GM21717 (cell line): ENCODE data around the gene TAS1R1.

ENCODE experiments used
- ATAC-seq: cut with Tn5 transposase; IDR thresholded peaks from one replicate; pipeline ENCODE4 v1.9.1; 2021; ENCODE audit warnings: mild to moderate bottlenecking, moderate library complexity; ENCODE audit not compliant: unreplicated experiment

Gene TAS1R1

GRCh38 chr1:6554907-6555778 is at the start of gene TAS1R1:
Gene TAS1R1, plus strand, starts transcription at chr1:6555307. Its CDS starts 67 bp downstream, at chr1:6555374.
- ATAC-seq, result no peak

DNA sequence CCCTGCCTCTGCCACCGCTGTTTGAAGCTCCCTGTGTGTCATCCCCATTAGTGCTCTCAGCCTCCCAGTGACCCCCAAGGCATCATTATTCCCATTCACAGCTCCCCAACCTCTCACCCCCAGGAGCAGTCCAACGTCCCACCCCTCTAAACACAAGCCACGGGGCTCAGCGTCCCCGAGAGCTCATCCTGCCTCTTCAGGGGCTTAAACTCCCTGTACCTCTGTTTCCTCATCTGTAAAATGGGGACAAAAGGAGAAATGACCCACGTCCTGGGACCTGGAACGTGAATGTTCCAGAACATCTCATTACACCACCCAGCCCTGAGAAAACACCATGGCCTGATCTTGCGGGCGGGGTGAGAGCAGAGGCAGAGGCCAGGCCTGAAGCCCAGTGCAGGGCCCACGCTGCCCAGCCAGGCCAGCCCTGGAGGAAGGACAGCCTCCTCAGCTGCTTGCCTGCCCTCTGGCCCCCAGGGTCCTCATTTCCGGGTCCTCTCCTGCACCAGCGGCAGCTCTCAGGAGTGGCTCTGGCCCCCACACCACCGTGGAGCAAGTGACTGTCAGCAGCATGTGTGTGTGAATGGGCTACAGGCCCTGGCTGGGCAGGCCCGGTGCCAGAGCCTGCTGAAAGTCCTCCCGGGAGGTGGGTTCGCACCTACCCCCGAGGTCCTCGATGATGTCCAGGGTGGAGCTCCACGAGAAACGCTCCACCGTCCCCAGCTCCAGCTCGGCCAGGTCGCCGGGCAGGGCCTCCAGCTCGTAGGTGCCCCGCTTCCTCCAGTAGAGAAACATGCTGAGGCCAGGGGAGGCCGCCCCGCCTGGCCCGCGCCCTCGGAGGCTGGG is 49.5 kb upstream of the TAS1R1 start:
- ATAC-seq, result no peak

GRCh38 chr1:6506210-6507036 is 48.7 kb upstream of the TAS1R1 start:
- no peak for ATAC-seq

DNA sequence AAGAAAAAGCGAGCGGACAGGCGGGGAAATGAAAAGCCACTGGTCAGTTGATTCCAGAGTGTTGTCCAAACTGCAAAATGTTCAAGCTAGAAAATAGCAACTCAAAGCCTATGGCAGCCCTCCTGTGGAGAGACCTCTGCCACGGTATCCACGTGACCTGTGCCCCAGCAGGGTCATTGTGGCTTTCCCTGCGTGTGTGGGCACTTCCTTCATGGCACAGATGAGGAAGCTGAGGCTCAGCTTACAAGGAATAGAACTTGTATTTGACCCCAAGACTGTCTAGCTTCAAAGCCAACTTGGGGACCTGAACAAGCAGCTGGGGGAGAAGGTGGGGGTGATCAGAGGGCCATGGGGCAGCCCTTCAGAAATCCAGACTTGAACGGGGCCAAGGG is 48.1 kb upstream of the TAS1R1 start:
- ATAC-seq, result no peak

DNA sequence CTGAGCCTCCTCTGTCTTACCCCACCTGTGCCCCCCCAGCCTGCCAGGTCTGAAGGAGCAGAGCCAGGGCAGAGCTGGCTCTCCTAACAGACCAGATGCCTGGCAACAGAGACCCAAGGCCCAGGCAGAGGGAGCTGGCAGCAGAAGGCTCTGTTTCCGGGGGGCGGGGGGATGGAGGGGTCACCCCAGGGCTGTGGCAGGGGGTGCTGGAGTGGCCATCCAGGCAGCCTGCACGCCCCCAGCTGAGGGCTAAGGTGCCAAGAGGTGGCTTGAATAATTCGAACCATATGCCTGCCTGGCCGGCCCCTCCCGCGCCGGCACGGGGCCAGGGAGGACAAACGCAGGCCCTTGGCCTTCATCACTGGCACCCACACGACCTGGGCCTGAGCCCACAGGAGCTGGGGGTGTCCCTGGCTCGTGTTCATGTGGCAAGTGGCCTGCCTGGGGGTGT is 47.6 kb upstream of the TAS1R1 start:
- no peak for ATAC-seq

DNA sequence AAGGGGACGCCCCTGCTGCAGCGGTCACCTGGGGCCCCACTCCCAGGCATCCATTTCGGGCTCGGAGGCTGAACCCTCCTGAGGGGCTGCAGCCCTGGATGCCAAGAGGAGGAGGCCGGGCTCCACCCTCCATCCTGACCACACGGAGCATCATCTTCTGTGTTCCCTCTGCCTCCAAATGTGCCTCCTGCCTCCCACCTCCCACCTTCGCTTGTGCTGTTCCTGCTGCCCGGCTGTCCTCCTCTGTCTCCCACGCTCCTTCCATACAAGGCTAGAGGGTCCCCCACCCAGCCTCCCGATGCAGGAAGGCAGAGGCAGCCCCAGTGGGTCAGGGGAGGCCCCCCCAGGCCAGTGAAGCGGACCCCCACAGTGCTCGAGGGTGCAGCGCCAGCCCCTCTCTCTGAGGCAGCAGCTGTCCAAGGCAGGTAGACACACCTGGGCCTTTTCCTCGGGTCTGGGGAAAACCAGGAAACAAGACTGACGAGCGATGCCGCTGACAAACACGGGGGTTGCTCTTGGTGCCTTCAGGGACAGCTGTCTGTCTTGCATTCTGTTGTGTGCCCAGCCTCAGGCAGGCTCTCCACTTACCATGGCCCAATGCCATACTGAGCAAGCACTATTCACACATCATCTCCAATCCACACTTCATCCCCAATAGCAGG is 46.8 kb upstream of the TAS1R1 start:
- ATAC-seq, result no peak

- no peak for ATAC-seq
Observed at GRCh38 chr1:6508816-6509189, 46.3 kb upstream of the TAS1R1 start.

DNA sequence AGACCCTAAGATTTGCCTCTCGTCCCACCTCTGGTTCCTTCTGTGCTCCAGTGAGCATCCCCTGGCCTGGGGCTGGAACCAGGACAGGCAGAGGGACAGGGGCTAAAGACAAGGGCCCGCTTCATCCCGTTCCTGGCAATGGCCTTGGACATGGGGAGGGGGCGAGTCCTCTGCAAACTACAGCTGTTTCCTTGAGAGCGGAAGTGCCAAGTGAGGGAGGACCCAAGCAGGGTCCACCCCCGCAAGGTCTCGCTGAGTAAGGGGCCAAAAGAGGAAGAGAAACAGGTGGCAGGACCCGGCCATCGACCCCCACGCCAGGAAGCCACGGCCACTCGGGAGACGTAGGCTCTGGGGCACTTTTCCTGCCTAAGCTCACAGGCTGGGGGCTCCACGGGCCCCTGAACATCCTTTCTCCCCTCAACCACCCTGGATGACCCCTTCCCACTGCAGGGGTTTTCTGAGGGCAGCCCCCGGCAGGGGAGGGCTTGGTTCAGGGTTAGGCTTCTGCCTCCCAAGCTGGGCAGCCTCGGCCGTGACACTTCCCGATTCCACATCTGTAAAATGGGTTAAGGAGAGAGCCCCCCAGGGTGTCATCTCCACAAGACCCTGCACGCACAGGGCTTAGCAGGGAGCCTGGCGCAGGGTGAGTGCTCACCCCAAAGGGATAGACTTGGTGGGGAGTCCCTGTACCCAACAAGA is 45.7 kb upstream of the TAS1R1 start:
- no peak for ATAC-seq

DNA sequence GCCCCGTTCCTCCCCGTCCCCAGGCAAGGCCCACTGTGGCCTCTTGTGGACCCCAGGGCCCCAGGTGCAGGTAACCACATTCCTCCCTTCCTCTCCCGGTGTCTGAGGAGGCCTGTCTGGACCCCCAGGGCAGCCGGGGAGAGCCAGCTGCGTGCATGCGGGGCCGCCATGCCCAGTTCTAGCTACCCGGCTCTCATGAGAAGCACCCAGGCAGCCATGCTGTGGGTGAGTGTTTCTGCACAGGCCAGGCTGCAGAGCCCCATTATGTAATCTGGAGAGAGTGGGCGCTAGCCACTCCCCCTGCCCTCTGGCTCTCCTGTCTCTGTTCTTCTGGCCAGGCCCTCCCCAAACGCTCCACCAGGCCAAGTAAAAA is 45.2 kb upstream of the TAS1R1 start:
- no peak for ATAC-seq

GRCh38 chr1:6510493-6510892 is 44.6 kb upstream of the TAS1R1 start:
- no peak for ATAC-seq

GRCh38 chr1:6511056-6511455 is 44.1 kb upstream of the TAS1R1 start:
- ATAC-seq, result no peak

GRCh38 chr1:6511561-6512244 is 43.4 kb upstream of the TAS1R1 start:
- ATAC-seq, result no peak

DNA sequence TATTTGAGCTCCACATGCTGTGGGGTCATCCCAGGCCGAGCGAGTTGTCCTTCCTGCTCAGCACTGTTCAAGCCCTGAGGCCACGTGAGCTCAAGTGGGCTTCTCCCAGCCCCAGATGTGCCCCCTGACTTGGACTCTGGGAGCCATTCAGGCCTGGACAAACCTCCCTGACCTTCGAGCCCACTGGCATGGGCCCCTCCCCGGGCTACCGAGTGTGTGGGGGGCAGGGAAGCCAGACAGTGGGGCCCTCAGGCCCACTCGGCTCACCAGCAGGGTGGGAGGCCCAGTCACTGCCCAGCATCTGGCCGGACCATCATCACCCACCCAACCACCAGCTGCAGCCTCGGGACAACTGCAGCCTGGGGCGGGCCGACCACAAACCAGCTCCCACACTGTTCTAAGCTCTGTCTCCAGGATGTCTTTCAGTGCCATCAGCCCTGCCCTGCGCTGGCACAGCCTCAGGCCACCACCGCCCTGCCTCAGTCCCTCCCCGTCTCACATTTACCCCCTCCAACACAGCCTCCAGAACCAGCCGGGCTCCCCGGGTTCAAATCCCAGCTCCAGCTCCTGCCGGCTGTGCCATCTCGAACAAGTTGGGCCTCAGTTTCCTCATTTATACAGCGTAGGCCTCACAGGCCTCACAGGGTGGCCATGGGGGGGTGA is 42.7 kb upstream of the TAS1R1 start:
- no peak for ATAC-seq

DNA sequence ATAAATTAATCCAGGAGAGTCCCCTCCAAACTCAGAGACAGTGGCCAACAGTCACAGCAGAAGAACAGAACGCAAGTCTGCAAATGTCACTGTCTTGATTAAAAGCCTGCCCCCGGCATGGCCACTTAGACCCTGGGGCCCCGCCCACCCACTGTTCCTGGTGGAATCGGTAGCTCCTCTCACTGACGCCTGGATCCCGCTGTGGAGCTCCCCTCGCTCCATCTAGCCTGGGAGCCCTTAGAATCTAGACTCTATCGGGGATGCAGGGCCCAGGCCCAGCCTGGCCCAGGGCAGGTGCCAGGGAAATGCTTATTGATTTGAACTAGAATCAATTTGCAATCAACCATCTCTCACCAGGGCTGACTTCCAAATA is 42.2 kb upstream of the TAS1R1 start:
- ATAC-seq, result no peak

GRCh38 chr1:6513320-6513801 is 41.7 kb upstream of the TAS1R1 start:
- ATAC-seq, result no peak

DNA sequence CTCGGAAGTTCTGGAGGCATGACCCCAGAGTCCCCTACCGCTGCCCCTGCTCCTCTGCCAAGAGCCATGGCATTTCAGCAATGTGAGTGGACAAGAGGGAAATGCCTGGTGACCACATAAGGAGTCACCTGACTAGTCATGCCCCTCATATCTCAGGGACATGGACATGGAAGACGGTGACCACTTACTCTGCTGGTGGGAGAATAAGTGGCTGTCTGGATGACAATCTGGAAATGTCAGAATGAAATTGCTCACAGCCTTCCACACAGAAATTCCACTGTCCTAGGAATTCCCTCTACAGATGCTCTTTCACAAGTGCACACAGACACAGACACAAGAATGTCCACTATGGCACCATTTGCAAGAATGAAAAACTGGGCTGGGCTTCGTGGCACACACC is 39.3 kb upstream of the TAS1R1 start:
- no peak for ATAC-seq

GRCh38 chr1:6517435-6517851 is 37.7 kb upstream of the TAS1R1 start:
- no peak for ATAC-seq

- ATAC-seq, result no peak
Observed at GRCh38 chr1:6519491-6519934, 35.6 kb upstream of the TAS1R1 start.
